ENCODE data around the gene CD151. TPM values are rescaled to one million over a fixed set of nuclear protein-coding genes. Genes with fewer than 3 reads are reported as not detected.

The CD151 gene
- total RNA-seq, 1 experiment from 2014 or later: 115 TPM

DNA sequence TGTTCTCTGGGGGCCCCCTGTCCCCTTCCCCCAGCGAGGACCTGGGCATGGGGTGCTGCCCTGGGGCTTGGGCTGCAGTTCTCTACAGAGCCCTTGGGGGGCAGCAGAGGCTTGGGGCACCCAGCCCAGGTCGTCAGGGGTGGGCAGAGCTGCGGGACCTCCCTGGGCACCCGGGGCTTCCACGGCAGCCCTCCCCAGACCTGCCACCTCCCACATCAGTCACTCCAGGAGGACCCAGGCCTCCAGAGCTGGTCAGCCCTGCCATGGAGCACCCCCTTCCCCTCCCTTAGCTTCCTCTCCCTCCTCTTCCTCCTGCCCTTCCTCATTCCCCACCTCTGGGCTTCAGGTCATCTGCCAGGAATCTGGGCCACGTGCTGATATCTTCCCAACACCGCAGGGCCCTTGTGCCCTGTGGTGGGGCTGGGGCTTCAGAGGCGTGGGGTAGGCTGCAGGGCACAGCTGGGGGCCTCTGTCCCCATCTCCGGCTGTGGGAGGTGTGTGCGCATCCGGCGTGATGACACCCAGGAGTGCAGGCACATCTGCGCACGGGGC is 15.7 kb downstream of the CD151 start (continued):
- TF ChIP-seq, protein P1, sequence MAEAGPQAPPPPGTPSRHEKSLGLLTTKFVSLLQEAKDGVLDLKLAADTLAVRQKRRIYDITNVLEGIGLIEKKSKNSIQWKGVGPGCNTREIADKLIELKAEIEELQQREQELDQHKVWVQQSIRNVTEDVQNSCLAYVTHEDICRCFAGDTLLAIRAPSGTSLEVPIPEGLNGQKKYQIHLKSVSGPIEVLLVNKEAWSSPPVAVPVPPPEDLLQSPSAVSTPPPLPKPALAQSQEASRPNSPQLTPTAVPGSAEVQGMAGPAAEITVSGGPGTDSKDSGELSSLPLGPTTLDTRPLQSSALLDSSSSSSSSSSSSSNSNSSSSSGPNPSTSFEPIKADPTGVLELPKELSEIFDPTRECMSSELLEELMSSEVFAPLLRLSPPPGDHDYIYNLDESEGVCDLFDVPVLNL (CRISPR knock-in tag; IDR thresholded peaks at IDR 0.05; ENCODE audit: borderline replicate concordance, low read depth): no peak
- TF ChIP-seq MXD4 (CRISPR knock-in tag; IDR thresholded peaks at IDR 0.05; ENCODE audit: borderline replicate concordance): no peak
- TF ChIP-seq ZNF425 (CRISPR knock-in tag; conservative IDR thresholded peaks at IDR 0.05): no peak
- TF ChIP-seq, protein P2, sequence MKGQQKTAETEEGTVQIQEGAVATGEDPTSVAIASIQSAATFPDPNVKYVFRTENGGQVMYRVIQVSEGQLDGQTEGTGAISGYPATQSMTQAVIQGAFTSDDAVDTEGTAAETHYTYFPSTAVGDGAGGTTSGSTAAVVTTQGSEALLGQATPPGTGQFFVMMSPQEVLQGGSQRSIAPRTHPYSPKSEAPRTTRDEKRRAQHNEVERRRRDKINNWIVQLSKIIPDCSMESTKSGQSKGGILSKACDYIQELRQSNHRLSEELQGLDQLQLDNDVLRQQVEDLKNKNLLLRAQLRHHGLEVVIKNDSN (CRISPR knock-in tag; IDR thresholded peaks at IDR 0.05): no peak
- no peak for TF ChIP-seq ZNF317 (CRISPR knock-in tag; IDR thresholded peaks at IDR 0.05; ENCODE audit: borderline replicate concordance, low read depth)
- TF ChIP-seq, protein P3, sequence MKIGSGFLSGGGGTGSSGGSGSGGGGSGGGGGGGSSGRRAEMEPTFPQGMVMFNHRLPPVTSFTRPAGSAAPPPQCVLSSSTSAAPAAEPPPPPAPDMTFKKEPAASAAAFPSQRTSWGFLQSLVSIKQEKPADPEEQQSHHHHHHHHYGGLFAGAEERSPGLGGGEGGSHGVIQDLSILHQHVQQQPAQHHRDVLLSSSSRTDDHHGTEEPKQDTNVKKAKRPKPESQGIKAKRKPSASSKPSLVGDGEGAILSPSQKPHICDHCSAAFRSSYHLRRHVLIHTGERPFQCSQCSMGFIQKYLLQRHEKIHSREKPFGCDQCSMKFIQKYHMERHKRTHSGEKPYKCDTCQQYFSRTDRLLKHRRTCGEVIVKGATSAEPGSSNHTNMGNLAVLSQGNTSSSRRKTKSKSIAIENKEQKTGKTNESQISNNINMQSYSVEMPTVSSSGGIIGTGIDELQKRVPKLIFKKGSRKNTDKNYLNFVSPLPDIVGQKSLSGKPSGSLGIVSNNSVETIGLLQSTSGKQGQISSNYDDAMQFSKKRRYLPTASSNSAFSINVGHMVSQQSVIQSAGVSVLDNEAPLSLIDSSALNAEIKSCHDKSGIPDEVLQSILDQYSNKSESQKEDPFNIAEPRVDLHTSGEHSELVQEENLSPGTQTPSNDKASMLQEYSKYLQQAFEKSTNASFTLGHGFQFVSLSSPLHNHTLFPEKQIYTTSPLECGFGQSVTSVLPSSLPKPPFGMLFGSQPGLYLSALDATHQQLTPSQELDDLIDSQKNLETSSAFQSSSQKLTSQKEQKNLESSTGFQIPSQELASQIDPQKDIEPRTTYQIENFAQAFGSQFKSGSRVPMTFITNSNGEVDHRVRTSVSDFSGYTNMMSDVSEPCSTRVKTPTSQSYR (CRISPR knock-in tag; IDR thresholded peaks at IDR 0.05): no peak
- TF ChIP-seq NFATC4 (CRISPR knock-in tag; IDR thresholded peaks at IDR 0.05): no peak
- no peak for TF ChIP-seq TP53 (CRISPR knock-in tag; IDR thresholded peaks at IDR 0.05)

GRCh38 chr11:849104-849824 is 16.5 kb downstream of the CD151 start:
- Mint-ChIP-seq H3K27me3 (ENCODE audit: low read depth) (no peaks in the 10 kb centered on the region), H3K36me3 (no peaks in the 10 kb centered on the region), H3K9me3 (no peaks in the 10 kb centered on the region), H3K27ac (no peak overlapping the region), H3K4me1 (peaks cover 19% of the 10 kb centered on the region), H3K4me3 (peak overlapping the region; percentile 63)
- CTCF ChIA-PET: interaction anchor here (0.6 to 2.8 kb wide), 18 partner anchors 8 to 202 kb away, joined by 3 to 24 read pairs (median 5); partner anchors contain the start of genes CEND1, CHID1 and CRACR2B
- peak; percentile 47 for ATAC-seq
- POLR2A ChIA-PET: no interaction called here
- peak; percentile 89 for DNase-seq (ENCODE audit: low spot score)
- TF ChIP-seq ZNF121 (CRISPR knock-in tag; IDR thresholded peaks at IDR 0.05): no peak
- TF ChIP-seq MYBL2 (CRISPR knock-in tag; IDR thresholded peaks at IDR 0.05): peak; percentile 16; the same call in 1 of the 2 replicates
- TF ChIP-seq, protein P2 (CRISPR knock-in tag; IDR thresholded peaks at IDR 0.05): no peak
- TF ChIP-seq STAT6 (CRISPR knock-in tag; conservative IDR thresholded peaks at IDR 0.05; ENCODE audit: low read depth): no peak
- no peak for TF ChIP-seq ZNF671 (CRISPR knock-in tag; IDR thresholded peaks at IDR 0.05)
- TF ChIP-seq USF2 (CRISPR knock-in tag; IDR thresholded peaks at IDR 0.05): peak; percentile 8; the same call in 1 of the 2 replicates
- no peak for TF ChIP-seq SOX15 (CRISPR knock-in tag; IDR thresholded peaks at IDR 0.05)
- TF ChIP-seq PRRX2 (CRISPR knock-in tag; IDR thresholded peaks at IDR 0.05): no peak
- TF ChIP-seq, protein P4, sequence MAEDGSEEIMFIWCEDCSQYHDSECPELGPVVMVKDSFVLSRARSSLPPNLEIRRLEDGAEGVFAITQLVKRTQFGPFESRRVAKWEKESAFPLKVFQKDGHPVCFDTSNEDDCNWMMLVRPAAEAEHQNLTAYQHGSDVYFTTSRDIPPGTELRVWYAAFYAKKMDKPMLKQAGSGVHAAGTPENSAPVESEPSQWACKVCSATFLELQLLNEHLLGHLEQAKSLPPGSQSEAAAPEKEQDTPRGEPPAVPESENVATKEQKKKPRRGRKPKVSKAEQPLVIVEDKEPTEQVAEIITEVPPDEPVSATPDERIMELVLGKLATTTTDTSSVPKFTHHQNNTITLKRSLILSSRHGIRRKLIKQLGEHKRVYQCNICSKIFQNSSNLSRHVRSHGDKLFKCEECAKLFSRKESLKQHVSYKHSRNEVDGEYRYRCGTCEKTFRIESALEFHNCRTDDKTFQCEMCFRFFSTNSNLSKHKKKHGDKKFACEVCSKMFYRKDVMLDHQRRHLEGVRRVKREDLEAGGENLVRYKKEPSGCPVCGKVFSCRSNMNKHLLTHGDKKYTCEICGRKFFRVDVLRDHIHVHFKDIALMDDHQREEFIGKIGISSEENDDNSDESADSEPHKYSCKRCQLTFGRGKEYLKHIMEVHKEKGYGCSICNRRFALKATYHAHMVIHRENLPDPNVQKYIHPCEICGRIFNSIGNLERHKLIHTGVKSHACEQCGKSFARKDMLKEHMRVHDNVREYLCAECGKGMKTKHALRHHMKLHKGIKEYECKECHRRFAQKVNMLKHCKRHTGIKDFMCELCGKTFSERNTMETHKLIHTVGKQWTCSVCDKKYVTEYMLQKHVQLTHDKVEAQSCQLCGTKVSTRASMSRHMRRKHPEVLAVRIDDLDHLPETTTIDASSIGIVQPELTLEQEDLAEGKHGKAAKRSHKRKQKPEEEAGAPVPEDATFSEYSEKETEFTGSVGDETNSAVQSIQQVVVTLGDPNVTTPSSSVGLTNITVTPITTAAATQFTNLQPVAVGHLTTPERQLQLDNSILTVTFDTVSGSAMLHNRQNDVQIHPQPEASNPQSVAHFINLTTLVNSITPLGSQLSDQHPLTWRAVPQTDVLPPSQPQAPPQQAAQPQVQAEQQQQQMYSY (CRISPR knock-in tag; IDR thresholded peaks at IDR 0.05): no peak

All from WTC11 (cell line).